Measurements from ENCODE around the gene ZGPAT.

The ZGPAT gene

DNA sequence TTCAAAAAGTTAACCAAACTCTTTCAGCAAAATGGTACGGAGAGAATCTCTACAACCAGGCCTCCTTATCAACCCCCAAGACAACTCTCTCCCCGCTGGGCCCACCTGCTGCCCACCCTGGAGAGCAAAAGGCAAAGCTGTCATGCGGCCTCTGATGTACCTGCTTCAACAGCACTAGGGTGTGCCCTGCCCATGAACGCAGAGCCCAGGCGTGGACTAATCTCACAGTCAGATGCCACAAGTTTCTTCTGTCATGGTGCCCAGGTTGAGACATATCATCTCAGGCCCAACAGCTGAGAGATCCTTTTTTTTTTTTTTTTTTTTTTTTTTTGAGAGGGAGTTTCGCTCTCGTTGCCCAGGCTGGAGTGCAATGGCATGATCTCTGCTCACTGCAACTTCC is 58.1 kb downstream of the ZGPAT start:
- Histone ChIP-seq H3K4me1 (ENCODE audit: insufficient read depth, insufficient read length) (peaks cover 2% of the 10 kb centered on the region), H3K27me3 (ENCODE audit: insufficient read depth, insufficient read length) (no peaks in the 10 kb centered on the region), H3K4me3 (ENCODE audit: insufficient read length, low read depth) (no peak overlapping the region), H3K9ac (ENCODE audit: insufficient read length, low read depth) (no peak overlapping the region), H3K9me3 (ENCODE audit: insufficient read depth, low read length) (no peaks in the 10 kb centered on the region), H3K36me3 (ENCODE audit: insufficient read depth, insufficient read length, low read length) (peaks cover 50% of the 10 kb centered on the region)
- TF ChIP-seq YY1 (IDR thresholded peaks at IDR 0.05; ENCODE audit: insufficient read depth, insufficient read length) (no peak), SUZ12 (IDR thresholded peaks at IDR 0.05; ENCODE audit: extremely low read depth, insufficient read depth, insufficient read length) (no peak), ZNF274 (IDR thresholded peaks at IDR 0.05; ENCODE audit: low read depth, low read length) (no peak)
- no peak for DNase-seq (ENCODE audit: low read depth, low spot score)

DNA sequence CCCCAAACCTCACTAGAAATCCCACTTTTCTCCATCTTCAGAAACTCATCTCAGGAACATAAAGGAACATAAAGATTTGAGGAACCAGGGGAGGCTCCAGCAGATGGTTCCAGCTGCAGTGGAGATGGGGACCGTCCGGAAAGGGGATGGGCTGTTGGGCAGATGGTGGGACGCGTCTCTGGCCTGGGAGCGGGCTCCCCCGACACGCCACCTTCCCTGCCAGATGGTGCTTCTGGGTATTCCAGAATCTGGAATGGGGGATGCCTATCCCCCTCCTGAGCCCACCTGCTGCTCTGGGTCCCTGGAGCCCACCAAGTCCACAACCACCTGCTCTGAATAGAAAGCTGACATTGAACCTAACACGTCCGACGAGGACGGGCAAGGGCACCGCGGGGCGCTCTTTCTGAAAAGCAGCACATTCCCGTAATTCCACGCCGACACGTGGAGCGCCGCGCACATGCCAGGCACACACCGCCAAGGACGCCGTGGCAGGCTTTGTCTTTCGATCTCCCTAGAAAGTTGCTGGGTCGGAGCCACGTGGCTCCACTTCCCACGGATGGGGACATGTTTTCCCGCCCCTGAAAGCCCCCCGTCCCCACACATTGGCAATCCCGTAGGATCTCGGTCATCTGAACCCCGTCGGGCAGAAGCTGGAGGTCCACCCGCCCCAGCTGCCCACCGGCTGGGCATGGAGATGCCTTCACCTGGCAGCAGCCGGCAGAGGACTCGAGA is 59.0 kb downstream of the ZGPAT start:
- Histone ChIP-seq H3K9ac (ENCODE audit: insufficient read length, low read depth) (no peak overlapping the region), H3K9me3 (ENCODE audit: insufficient read depth, low read length) (no peaks in the 10 kb centered on the region), H3K36me3 (ENCODE audit: insufficient read depth, insufficient read length, low read length) (peaks cover 50% of the 10 kb centered on the region), H3K4me1 (ENCODE audit: insufficient read depth, insufficient read length) (peaks cover 2% of the 10 kb centered on the region), H3K27me3 (ENCODE audit: insufficient read depth, insufficient read length) (no peaks in the 10 kb centered on the region), H3K4me3 (ENCODE audit: insufficient read length, low read depth) (no peak overlapping the region)
- TF ChIP-seq SUZ12 (IDR thresholded peaks at IDR 0.05; ENCODE audit: extremely low read depth, insufficient read depth, insufficient read length) = no peak
- TF ChIP-seq YY1 (IDR thresholded peaks at IDR 0.05; ENCODE audit: insufficient read depth, insufficient read length) = no peak
- no peak for TF ChIP-seq ZNF274 (IDR thresholded peaks at IDR 0.05; ENCODE audit: low read depth, low read length)
- no peak for DNase-seq (ENCODE audit: low read depth, low spot score)

DNA sequence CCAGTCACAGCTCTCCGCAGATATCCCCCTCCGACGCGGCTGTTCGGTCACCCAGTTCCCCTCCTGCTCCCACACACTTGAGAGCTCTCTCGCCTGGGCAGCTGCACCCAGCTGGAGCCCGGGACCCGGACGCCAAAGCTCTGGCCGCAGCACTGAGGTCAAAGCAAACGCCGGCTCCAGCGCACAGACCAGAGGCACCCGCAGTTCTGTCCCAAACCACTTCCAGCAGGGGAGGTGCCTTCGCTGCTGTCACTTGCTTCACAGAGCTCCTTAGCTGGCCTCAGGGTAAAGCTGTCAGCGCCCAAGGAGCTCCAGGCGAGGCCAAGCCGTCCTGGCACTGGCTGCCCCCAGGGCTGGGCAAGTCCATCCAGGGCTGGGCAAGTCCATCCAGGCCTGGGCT is 59.6 kb downstream of the ZGPAT start:
- no peak overlapping the region for H3K9ac ChIP-seq (ENCODE audit: insufficient read length, low read depth)
- peaks cover 50% of the 10 kb centered on the region for H3K36me3 ChIP-seq (ENCODE audit: insufficient read depth, insufficient read length, low read length)
- H3K4me3 ChIP-seq (ENCODE audit: insufficient read length, low read depth) = no peak overlapping the region
- no peaks in the 10 kb centered on the region for H3K27me3 ChIP-seq (ENCODE audit: insufficient read depth, insufficient read length)
- DNase-seq (ENCODE audit: low read depth, low spot score) = no peak
- H3K9me3 ChIP-seq (ENCODE audit: insufficient read depth, low read length) = no peaks in the 10 kb centered on the region
- TF ChIP-seq YY1 (IDR thresholded peaks at IDR 0.05; ENCODE audit: insufficient read depth, insufficient read length) = no peak
- no peak for TF ChIP-seq ZNF274 (IDR thresholded peaks at IDR 0.05; ENCODE audit: low read depth, low read length)
- no peak for TF ChIP-seq SUZ12 (IDR thresholded peaks at IDR 0.05; ENCODE audit: extremely low read depth, insufficient read depth, insufficient read length)
- H3K4me1 ChIP-seq (ENCODE audit: insufficient read depth, insufficient read length) = peaks cover 2% of the 10 kb centered on the region

DNA sequence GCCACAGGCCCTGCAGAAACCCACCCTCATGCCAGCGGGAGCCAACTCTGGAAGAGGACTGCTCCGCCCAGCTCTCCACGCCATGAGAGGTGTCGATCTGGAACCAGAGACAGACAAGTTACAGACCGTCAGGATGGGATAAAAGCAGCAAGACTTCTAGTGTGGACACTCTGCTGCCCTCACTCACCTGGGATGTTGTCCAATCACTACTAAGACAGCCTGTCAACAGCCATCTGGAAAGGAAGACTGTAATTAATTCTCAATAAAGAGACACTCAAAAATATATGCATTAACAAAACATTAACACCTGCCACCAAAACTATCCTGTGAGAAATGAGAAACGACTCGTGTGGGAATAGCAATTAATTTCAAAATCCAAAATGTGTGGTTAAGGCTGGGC is 60.0 kb downstream of the ZGPAT start:
- no peak for DNase-seq (ENCODE audit: low read depth, low spot score)
- peaks cover 50% of the 10 kb centered on the region for H3K36me3 ChIP-seq (ENCODE audit: insufficient read depth, insufficient read length, low read length)
- H3K9ac ChIP-seq (ENCODE audit: insufficient read length, low read depth) = no peak overlapping the region
- H3K4me3 ChIP-seq (ENCODE audit: insufficient read length, low read depth) = no peak overlapping the region
- no peaks in the 10 kb centered on the region for H3K27me3 ChIP-seq (ENCODE audit: insufficient read depth, insufficient read length)
- TF ChIP-seq YY1 (IDR thresholded peaks at IDR 0.05; ENCODE audit: insufficient read depth, insufficient read length) = no peak
- TF ChIP-seq ZNF274 (IDR thresholded peaks at IDR 0.05; ENCODE audit: low read depth, low read length) = no peak
- no peak for TF ChIP-seq SUZ12 (IDR thresholded peaks at IDR 0.05; ENCODE audit: extremely low read depth, insufficient read depth, insufficient read length)
- peaks cover 4% of the 10 kb centered on the region for H3K4me1 ChIP-seq (ENCODE audit: insufficient read depth, insufficient read length)
- no peaks in the 10 kb centered on the region for H3K9me3 ChIP-seq (ENCODE audit: insufficient read depth, low read length)

DNA sequence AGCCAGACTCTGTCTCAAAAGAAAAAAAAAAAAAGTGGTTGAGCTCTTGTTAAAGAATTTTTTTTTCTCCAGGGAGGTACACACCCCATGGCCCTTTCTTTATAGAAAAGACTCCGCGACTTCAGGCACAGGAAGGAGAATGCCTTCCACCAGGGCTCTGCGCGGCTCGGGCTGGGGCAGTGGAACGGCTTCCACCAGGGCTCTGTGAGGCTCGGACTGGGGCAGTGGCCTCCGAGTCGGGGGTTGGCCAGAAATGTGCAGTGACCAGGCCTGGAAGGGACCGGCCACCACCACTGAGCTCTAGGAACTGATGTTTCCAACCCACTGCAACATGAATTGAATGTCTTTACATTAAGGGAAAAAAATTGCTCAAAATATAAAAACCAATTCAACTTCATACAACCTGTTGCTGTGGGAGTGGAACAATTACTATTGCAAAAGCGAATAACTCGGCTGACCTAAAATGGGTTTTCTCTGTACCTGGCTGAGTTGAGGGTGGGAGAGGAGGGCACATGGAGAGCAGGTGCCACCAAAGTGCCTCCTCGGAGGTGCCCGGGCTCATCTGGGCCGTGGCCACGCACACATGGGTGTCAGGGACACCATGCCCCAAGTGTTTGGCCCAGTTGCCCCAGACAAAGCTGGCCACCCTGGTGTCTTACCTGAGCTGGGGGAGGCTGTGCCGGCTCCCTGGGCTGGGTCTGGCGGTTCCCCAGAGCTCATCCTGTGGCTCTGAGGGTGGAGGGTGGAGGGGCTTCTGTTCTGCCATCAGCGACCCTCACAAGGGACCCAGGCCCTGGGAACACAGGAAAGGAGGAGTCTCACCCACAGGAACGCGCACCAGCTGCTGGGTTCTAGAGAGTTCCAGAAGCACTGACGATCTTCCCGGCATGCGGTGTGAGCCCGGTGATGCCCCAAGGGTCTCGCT is 61.0 kb downstream of the ZGPAT start:
- H3K9ac ChIP-seq (ENCODE audit: insufficient read length, low read depth) = no peak overlapping the region
- DNase-seq (ENCODE audit: low read depth, low spot score) = no peak
- TF ChIP-seq YY1 (IDR thresholded peaks at IDR 0.05; ENCODE audit: insufficient read depth, insufficient read length) = no peak
- TF ChIP-seq ZNF274 (IDR thresholded peaks at IDR 0.05; ENCODE audit: low read depth, low read length) = no peak
- TF ChIP-seq SUZ12 (IDR thresholded peaks at IDR 0.05; ENCODE audit: extremely low read depth, insufficient read depth, insufficient read length) = no peak
- no peaks in the 10 kb centered on the region for H3K9me3 ChIP-seq (ENCODE audit: insufficient read depth, low read length)
- no peak overlapping the region for H3K4me3 ChIP-seq (ENCODE audit: insufficient read length, low read depth)
- H3K36me3 ChIP-seq (ENCODE audit: insufficient read depth, insufficient read length, low read length) = peaks cover 44% of the 10 kb centered on the region
- no peaks in the 10 kb centered on the region for H3K27me3 ChIP-seq (ENCODE audit: insufficient read depth, insufficient read length)
- H3K4me1 ChIP-seq (ENCODE audit: insufficient read depth, insufficient read length) = peaks cover 11% of the 10 kb centered on the region

DNA sequence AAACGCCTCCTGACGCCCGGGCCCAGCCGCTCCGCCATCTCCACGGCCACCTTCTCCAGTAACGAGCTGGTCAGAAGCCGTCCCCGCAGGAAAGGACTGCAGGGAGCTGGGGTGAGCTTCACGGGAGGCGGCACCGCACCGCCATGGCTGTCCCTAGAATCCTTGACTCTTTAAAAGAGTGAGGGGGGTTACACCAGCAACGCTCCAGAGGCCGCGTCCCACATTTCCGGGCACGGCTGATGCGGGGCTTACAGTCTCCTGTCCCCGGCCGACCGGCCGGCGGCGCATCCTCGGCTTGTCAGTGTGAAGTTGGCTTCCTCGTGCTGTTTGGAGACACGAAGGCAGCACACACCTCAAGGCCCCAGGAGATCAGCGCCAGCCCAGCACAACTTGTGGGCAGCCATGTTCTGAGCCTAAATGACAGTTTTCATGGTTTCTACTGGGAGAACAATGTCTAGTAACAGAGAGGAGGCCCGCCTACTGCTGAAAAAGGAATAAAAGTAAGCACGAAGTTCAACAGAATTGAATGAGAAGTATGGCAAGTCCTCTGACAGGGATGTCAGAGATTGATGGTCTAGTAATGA is 62.1 kb downstream of the ZGPAT start:
- H3K36me3 ChIP-seq (ENCODE audit: insufficient read depth, insufficient read length, low read length) = peaks cover 42% of the 10 kb centered on the region
- no peaks in the 10 kb centered on the region for H3K27me3 ChIP-seq (ENCODE audit: insufficient read depth, insufficient read length)
- no peaks in the 10 kb centered on the region for H3K9me3 ChIP-seq (ENCODE audit: insufficient read depth, low read length)
- no peak for DNase-seq (ENCODE audit: low read depth, low spot score)
- peaks cover 18% of the 10 kb centered on the region for H3K4me1 ChIP-seq (ENCODE audit: insufficient read depth, insufficient read length)
- no peak overlapping the region for H3K9ac ChIP-seq (ENCODE audit: insufficient read length, low read depth)
- TF ChIP-seq SUZ12 (IDR thresholded peaks at IDR 0.05; ENCODE audit: extremely low read depth, insufficient read depth, insufficient read length) (no peak), ZNF274 (IDR thresholded peaks at IDR 0.05; ENCODE audit: low read depth, low read length) (no peak), YY1 (IDR thresholded peaks at IDR 0.05; ENCODE audit: insufficient read depth, insufficient read length) (no peak)
- H3K4me3 ChIP-seq (ENCODE audit: insufficient read length, low read depth) = no peak overlapping the region
